A673 (cell line): ENCODE measurements around the gene DYNC1LI1. TPM values are rescaled to one million over a fixed set of nuclear protein-coding genes. Genes with fewer than 3 reads are reported as not detected.

ENCODE experiments used
- BruUV-seq: library from RNA; stranded (reverse); fragments of 400-500 nt; replicated peaks from 2 replicates; lab custom pipeline; 2021; lab: Mats Ljungman, UMichigan
- CTCF ChIA-PET: fragments of 300-600 bp; sonication (Branson Sonifier 250); formaldehyde crosslinking; loops from one replicate; lab custom pipeline; 2022; ENCODE audit warnings: antibody characterized with exemption; lab: Charles Lee
- POLR2A ChIA-PET: fragments of 300-600 bp; sonication (Branson Sonifier 250); formaldehyde crosslinking; loops from one replicate; lab custom pipeline; 2022; ENCODE audit warnings: antibody characterized with exemption; ENCODE audit not compliant: low non-redundant PET; lab: Charles Lee
- DNase-seq: peaks from one replicate; pipeline ENCODE4 v3.0.0-alpha.2; 2015; ENCODE audit warnings: low spot score
- H3K27ac ChIP-seq: fragments of 200-600 bp; sonication (generic); 2 replicates; pipeline ENCODE4 v1.5.1; 2016; ENCODE audit warnings: mixed run types, low read depth, mild to moderate bottlenecking, mixed read lengths, antibody characterized with exemption, low read length; ENCODE audit not compliant: poor library complexity, severe bottlenecking
- H3K27me3 ChIP-seq: fragments of 200-600 bp; sonication (generic); replicated peaks from 2 replicates; pipeline ENCODE4 v1.6.1; 2017; ENCODE audit warnings: mixed run types, low read depth, mild to moderate bottlenecking, mixed read lengths, antibody characterized with exemption, low read length; ENCODE audit not compliant: insufficient read depth, poor library complexity
- H3K36me3 ChIP-seq: fragments of 200-600 bp; sonication (generic); 2 replicates; pipeline ENCODE4 v1.6.1; 2016; ENCODE audit warnings: mixed run types, mild to moderate bottlenecking, mixed read lengths, antibody characterized with exemption, low read length; ENCODE audit not compliant: insufficient read depth, poor library complexity, severe bottlenecking
- H3K4me1 ChIP-seq: fragments of 200-600 bp; sonication (generic); 2 replicates; pipeline ENCODE4 v1.6.1; 2017; ENCODE audit warnings: mixed run types, mild to moderate bottlenecking, mixed read lengths, antibody characterized with exemption, low read length; ENCODE audit not compliant: insufficient read depth, poor library complexity, severe bottlenecking
- H3K4me3 ChIP-seq: fragments of 200-600 bp; sonication (generic); 2 replicates; pipeline ENCODE4 v1.5.1; 2016; ENCODE audit warnings: low read depth, mixed run types, mild to moderate bottlenecking, mixed read lengths, low read length; ENCODE audit not compliant: poor library complexity, severe bottlenecking
- H3K9me3 ChIP-seq: fragments of 200-600 bp; sonication (generic); 2 replicates; pipeline ENCODE4 v1.6.1; 2016; ENCODE audit warnings: mixed run types, low read depth, mild to moderate bottlenecking, mixed read lengths, antibody characterized with exemption, low read length; ENCODE audit not compliant: poor library complexity, severe bottlenecking
- CTCF ChIP-seq: fragments of 300-800, 200-600 bp; sonication (generic); conservative IDR thresholded peaks from 2 replicates; pipeline ENCODE4 v1.5.1; 2017; ENCODE audit warnings: low read depth, mild to moderate bottlenecking, antibody characterized with exemption, low read length, moderate library complexity, mixed read lengths
- EZH2 ChIP-seq: fragments of 200-600 bp; sonication (generic); IDR thresholded peaks from 2 replicates; pipeline ENCODE4 v1.6.1; 2017; ENCODE audit warnings: borderline replicate concordance, low read depth, mild to moderate bottlenecking, mixed read lengths, antibody characterized with exemption, low read length; ENCODE audit not compliant: poor library complexity, severe bottlenecking
- intact Hi-C: fragments of 100-400 bp; cut with micrococcal nuclease; formaldehyde crosslinking; loops from one replicate; pipeline ENCODE4 v1.10.0; 2022; ENCODE audit not compliant: unreplicated experiment
- total RNA-seq: library from RNA; stranded (reverse); gene quantifications from 2 replicates; pipeline ENCODE4 v1.2.3, GENCODE V29; 2021

The DYNC1LI1 gene
- total RNA-seq, 1 experiment from 2014 or later: 73.1 TPM

DNA sequence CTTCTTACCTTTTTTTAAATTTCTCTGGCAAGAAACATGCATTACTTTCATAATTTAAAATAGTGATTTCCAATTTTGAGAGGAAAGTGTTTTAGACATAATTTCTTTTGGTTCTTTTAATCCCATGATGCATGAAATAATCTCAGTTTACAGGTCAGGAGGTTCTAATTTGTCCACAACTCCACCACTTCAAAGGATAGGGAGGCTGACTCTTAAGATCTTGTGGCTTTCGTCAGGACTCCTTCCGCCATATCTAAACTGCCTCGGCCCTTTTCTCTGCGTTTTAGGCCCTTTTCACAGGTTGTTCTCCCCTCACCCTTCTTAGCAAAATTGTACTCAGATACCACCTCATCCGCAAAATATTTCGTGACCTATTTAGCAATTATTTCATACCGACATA is 8.0 kb downstream of the DYNC1LI1 start:
- TF ChIP-seq CTCF: no peak
- TF ChIP-seq EZH2: no peak

DNA sequence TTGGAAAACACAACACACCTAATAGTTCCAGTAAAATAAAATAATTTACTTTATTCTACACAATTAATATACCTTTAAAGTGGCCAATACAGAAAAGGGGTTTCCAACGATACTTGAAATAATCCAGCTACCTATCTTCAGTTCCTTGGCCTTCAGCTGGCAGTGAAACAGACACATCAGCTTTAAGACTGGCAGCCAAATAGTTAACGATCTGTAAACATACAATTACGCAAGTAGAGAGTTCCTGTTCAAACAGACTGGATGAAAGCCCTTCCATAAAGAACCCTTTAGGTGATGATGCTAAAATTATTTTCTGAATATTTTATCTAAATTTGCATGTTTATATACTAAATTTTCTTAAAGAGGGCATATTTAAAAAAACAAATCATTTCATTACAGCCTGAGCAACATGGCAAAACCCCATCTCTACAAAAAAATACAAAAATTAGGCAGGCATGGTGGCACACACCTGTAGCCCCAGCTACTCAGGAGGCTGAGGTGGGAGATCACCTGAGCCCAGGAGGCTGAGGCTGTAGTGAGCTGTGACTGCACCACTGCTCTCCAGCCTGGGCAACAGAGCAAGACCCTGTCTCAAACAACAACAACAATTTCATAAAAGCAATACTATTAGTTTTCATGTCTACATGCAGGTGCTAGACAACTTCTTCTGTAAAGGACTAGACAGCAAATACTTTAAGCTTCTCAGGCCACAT is 12.9 kb downstream of the DYNC1LI1 start:
- DNase-seq: no peak
- no peak overlapping the region for H3K4me3 ChIP-seq
- no peaks in the 10 kb centered on the region for H3K9me3 ChIP-seq
- no TSS peak for BruUV-seq
- H3K27ac ChIP-seq: no peak overlapping the region
- H3K4me1 ChIP-seq: peaks cover 6% of the 10 kb centered on the region
- no peak for TF ChIP-seq EZH2
- TF ChIP-seq CTCF: no peak
- intact Hi-C loops: no loop called here
- no peaks in the 10 kb centered on the region for H3K27me3 ChIP-seq
- H3K36me3 ChIP-seq: no peaks in the 10 kb centered on the region
- ChIA-PET CTCF (no interaction called here), POLR2A (no interaction called here)

More for the DNA sequence above, 8.0 kb downstream of the DYNC1LI1 start:
- H3K4me3 ChIP-seq: no peak overlapping the region
- no peaks in the 10 kb centered on the region for H3K9me3 ChIP-seq
- H3K27ac ChIP-seq: no peak overlapping the region
- intact Hi-C loops: no loop called here
- ChIA-PET POLR2A (no interaction called here), CTCF (no interaction called here)
- no peaks in the 10 kb centered on the region for H3K27me3 ChIP-seq
- no peak for DNase-seq
- no TSS peak for BruUV-seq
- no peaks in the 10 kb centered on the region for H3K4me1 ChIP-seq
- H3K36me3 ChIP-seq: peaks cover 5% of the 10 kb centered on the region

- TF ChIP-seq CTCF (no peak), EZH2 (no peak)
- DNase-seq: no peak
- H3K9me3 ChIP-seq: no peaks in the 10 kb centered on the region
- H3K27ac ChIP-seq: no peak overlapping the region
- intact Hi-C loops: no loop called here
- CTCF ChIA-PET: no interaction called here
- H3K4me3 ChIP-seq: no peak overlapping the region
- no peaks in the 10 kb centered on the region for H3K27me3 ChIP-seq
- POLR2A ChIA-PET: no interaction called here
- BruUV-seq: no TSS peak
- H3K36me3 ChIP-seq: no peaks in the 10 kb centered on the region
- H3K4me1 ChIP-seq: peaks cover 10% of the 10 kb centered on the region
Observed at GRCh38 chr3:32556332-32556731, 14.3 kb downstream of the DYNC1LI1 start.
